Effector memory CD4-positive, alpha-beta T cell (primary cell): ENCODE data around the gene PSAP.
A peak's percentile ranks its signal among the peaks of the same experiment; 100 is the strongest.

ENCODE experiments used
- DNase-seq, 3 donors: peaks; one replicate each; pipeline ENCODE4 v3.0.0-alpha.2; 2020
- H3K27ac ChIP-seq: 2 replicates; pipeline ENCODE4 v1.7.0; 2013; ENCODE audit warnings: mild to moderate bottlenecking, low read length, moderate library complexity; ENCODE audit not compliant: insufficient read depth, poor library complexity, severe bottlenecking
- H3K27me3 ChIP-seq: replicated peaks from 2 replicates; pipeline ENCODE4 v1.7.0; 2013; ENCODE audit warnings: mild to moderate bottlenecking, low read length; ENCODE audit not compliant: insufficient read depth, control insufficient read depth, poor library complexity, severe bottlenecking
- H3K36me3 ChIP-seq: 2 replicates; pipeline ENCODE4 v1.7.0; 2013; ENCODE audit warnings: mild to moderate bottlenecking, low read length, moderate library complexity; ENCODE audit not compliant: control insufficient read depth, insufficient read depth
- H3K4me1 ChIP-seq: 2 replicates; pipeline ENCODE4 v1.7.0; 2013; ENCODE audit warnings: low read length, mild to moderate bottlenecking; ENCODE audit not compliant: control insufficient read depth, insufficient read depth, poor library complexity, severe bottlenecking
- H3K4me3 ChIP-seq: 2 replicates; pipeline ENCODE4 v1.7.0; 2013; ENCODE audit warnings: low read length, low read depth, mild to moderate bottlenecking; ENCODE audit not compliant: insufficient read depth, poor library complexity, severe bottlenecking
- H3K9me3 ChIP-seq: 2 replicates; pipeline ENCODE4 v1.7.0; 2013; ENCODE audit warnings: mild to moderate bottlenecking, low read length, moderate library complexity; ENCODE audit not compliant: control insufficient read depth

PSAP gene

DNA sequence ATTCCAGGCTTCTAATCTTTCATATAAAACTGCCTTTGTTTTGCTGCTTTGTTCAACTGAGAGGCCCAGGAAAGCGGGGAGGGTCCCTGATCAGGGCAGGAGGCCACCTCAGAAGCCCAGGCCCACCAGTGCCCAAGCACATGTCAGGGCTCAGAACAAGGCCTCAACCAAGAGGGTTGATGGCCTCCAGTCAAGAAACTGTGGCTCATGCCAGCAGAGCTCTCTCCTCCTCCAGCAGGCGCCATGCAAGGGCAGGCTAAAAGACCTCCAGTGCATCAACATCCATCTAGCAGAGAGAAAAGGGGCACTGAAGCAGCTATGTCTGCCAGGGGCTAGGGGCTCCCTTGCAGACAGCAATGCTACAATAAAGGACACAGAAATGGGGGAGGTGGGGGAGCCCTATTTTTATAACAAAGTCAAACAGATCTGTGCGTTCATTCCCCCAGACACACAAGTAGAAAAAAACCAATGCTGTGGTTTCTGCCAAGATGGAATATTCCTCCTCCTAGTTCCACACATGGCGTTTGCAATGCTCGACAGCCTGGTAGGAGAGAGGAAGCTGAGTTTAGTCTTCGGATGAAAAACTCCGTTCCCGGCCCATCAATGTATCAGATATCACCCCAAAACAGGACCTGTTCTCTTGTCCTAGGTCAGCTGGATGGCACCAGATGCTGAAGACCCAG is 34.0 kb downstream of the PSAP start:
- Histone ChIP-seq H3K9me3 (no peaks in the 10 kb centered on the region), H3K27ac (no peak overlapping the region), H3K27me3 (no peaks in the 10 kb centered on the region), H3K36me3 (peaks cover 64% of the 10 kb centered on the region), H3K4me3 (no peak overlapping the region), H3K4me1 (no peaks in the 10 kb centered on the region)
- DNase-seq = no peak

DNA sequence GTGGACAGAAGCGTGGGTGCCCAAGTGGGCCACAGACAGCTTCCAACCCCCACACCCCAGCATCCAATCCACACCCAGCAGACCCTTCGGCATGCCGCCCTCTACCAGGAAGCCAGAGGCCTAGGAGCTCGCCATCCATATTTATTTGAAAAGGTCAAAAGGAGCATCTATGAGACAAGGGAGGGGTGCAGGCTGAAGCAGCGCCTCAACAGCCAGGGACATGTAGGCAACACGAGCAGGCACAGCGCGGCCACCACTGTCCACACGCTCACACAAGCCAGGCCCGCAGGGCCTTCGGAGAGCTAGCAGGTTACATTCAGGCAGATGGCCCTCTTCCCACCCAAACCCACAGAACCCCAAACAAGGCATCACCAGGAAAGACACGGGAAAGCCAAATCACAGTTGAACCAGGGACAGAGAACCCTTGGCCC is 34.6 kb downstream of the PSAP start:
- peaks cover 58% of the 10 kb centered on the region for H3K36me3 ChIP-seq
- DNase-seq = no peak
- H3K4me3 ChIP-seq = no peak overlapping the region
- H3K27ac ChIP-seq = no peak overlapping the region
- H3K4me1 ChIP-seq = no peaks in the 10 kb centered on the region
- H3K27me3 ChIP-seq = no peaks in the 10 kb centered on the region
- no peaks in the 10 kb centered on the region for H3K9me3 ChIP-seq

DNA sequence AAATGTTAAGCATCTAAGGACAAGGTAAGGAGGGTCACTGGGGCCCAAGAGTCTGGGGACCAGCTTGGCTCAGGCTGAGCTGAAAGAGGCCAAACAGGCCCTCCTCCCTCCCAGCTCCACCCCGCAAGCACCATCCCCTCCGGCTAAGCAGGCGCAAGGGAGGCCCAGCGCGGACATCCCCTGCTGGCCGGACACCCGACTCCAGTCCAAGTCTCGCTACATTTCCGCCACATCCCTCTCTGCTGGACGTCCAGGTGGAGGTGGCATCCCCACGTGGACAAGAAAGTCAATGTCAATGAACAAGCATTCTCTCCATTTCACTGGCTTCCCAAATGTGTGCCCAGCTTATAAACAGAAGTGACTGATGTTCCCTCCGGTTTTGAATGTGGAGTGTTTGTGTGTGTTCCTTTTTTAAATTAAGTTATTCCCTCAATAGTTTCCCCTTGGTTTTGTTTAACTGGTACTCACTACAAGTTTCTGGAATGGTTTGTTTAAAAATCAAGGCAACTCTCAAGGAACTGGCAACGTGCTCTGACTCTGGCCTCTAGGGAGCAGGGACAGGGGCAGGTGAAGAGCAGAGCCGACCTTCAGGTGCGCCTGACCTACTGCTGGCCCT is 35.4 kb downstream of the PSAP start:
- H3K4me1 ChIP-seq = no peaks in the 10 kb centered on the region
- H3K27me3 ChIP-seq = no peaks in the 10 kb centered on the region
- no peak overlapping the region for H3K27ac ChIP-seq
- H3K4me3 ChIP-seq = no peak overlapping the region
- no peaks in the 10 kb centered on the region for H3K9me3 ChIP-seq
- DNase-seq = no peak
- H3K36me3 ChIP-seq = peaks cover 50% of the 10 kb centered on the region

DNA sequence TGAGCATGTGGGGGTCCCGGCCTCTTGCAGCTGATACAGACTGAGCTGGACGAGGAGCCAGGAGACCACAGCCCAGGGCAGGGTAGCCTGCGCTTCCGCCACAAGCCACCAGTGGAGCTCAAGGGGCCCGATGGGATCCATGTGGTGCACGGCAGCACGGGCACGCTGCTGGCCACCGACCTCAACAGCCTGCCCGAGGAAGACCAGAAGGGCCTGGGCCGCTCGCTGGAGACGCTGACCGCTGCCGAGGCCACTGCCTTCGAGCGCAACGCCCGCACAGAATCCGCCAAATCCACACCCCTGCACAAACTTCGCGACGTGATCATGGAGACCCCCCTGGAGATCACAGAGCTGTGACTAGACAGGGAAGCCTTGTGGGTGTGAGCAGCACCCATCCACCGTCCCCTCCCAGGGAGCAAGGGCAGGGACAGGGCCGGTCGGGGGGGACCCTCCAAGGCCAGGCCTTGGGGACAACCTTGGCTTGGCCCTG is 36.1 kb downstream of the PSAP start:
- Histone ChIP-seq H3K4me3 (no peak overlapping the region), H3K4me1 (no peaks in the 10 kb centered on the region), H3K27ac (no peak overlapping the region), H3K27me3 (no peaks in the 10 kb centered on the region), H3K36me3 (peaks cover 43% of the 10 kb centered on the region), H3K9me3 (no peaks in the 10 kb centered on the region)
- DNase-seq = no peak

DNA sequence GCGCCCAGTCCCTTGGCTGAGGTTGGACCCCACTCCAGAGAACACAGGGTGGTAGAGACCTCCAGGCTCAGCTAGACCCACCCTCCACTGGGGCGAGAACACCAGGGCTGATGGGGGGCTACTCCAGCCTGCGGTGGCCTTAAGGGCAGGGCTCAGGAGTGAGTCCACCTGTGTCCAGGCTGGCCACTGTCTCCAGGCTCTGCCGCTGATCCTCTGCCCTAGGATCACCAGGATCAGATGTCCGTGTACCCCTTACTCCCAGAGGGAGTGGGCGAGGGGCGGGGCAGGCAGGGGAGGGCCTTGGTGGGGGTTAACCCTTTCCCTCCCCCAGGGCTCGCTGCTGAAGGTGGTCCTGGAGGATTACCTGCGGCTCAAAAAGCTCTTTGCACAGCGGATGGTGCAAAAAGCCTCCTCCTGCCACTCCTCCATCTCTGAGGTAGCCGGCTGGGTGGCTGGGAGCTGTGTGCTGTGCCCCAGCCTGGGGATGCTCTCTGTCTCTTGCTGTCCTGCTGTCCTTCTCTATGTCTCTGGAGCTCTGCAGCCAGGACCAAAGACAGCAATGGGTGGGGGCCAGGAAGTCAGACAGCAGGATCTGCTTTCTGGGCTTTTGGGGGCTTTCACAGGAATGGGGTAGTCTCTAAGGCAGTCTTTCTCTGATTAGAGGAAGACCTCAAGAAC is 38.0 kb downstream of the PSAP start:
- no peaks in the 10 kb centered on the region for H3K4me1 ChIP-seq
- H3K9me3 ChIP-seq = no peaks in the 10 kb centered on the region

DNA sequence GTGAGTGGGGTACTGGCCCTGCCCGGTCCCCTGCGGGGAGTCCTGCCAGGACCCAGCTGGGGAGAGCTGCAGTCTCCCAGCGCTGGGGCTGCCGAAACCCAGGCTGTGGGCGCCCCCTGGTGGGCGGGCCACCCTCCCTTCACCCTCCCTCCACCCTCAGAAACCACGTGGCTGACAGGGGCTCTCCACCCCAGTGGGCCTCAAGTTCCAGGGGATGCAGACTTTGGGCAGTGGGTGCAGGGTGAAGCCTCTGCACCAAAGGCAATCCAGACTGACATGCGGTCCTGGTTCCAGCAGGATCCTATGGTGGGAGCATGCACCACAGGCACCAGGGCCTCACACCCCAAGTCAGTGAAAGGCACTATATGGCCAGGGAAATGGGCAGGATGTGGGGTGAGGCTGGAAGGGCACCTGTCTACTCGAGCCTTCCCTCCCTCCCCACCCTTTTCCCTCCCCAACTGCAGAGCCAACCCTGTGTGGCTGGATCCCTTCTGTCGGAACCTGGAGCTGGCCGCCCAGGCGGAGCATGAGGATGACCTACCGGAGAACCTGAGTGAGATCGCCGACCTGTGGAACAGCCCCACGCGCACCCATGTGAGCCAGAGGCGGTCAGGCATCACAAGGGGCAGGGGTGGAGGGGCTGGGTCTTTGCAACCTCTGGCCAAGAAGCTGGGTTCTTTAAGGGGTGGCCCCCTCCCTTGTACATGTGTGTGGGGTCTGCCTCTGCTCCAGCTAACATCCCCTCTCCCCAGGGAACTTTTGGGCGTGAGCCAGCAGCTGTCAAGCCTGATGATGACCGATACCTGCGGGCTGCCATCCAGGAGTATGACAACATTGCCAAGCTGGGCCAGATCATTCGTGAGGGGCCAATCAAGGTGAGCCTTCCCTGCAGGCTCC is 38.8 kb downstream of the PSAP start:
- Histone ChIP-seq H3K4me1 (no peaks in the 10 kb centered on the region), H3K27me3 (no peaks in the 10 kb centered on the region), H3K27ac (no peak overlapping the region), H3K36me3 (peaks cover 16% of the 10 kb centered on the region), H3K4me3 (no peak overlapping the region), H3K9me3 (no peaks in the 10 kb centered on the region)
- DNase-seq = peak; percentile 50 to 60 (median 54)

More for the DNA sequence above, 38.0 kb downstream of the PSAP start:
- Histone ChIP-seq H3K36me3 (peaks cover 24% of the 10 kb centered on the region), H3K4me3 (no peak overlapping the region), H3K27ac (no peak overlapping the region), H3K27me3 (no peaks in the 10 kb centered on the region)
- no peak for DNase-seq

DNA sequence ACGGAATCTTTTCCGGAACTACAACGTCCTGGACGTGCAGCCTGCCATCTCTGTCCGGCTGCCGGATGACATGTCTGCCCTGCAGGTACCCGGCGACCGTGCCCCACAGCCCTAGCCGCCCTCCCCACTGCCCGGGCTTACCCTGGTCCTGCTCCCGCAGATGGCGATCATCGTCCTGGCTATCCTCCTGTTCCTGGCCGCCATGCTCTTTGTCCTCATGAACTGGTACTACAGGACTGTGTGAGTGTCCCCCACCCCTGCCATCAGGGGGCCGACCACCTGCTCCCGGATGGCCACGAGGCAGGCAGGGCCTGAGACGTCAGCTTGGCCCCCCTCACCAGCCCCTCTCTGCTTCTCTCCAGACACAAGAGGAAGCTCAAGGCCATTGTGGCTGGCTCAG is 39.7 kb downstream of the PSAP start:
- H3K27ac ChIP-seq = no peak overlapping the region
- no peaks in the 10 kb centered on the region for H3K27me3 ChIP-seq
- H3K9me3 ChIP-seq = no peaks in the 10 kb centered on the region
- DNase-seq = no peak
- no peak overlapping the region for H3K4me3 ChIP-seq
- peaks cover 7% of the 10 kb centered on the region for H3K36me3 ChIP-seq
- no peaks in the 10 kb centered on the region for H3K4me1 ChIP-seq

DNA sequence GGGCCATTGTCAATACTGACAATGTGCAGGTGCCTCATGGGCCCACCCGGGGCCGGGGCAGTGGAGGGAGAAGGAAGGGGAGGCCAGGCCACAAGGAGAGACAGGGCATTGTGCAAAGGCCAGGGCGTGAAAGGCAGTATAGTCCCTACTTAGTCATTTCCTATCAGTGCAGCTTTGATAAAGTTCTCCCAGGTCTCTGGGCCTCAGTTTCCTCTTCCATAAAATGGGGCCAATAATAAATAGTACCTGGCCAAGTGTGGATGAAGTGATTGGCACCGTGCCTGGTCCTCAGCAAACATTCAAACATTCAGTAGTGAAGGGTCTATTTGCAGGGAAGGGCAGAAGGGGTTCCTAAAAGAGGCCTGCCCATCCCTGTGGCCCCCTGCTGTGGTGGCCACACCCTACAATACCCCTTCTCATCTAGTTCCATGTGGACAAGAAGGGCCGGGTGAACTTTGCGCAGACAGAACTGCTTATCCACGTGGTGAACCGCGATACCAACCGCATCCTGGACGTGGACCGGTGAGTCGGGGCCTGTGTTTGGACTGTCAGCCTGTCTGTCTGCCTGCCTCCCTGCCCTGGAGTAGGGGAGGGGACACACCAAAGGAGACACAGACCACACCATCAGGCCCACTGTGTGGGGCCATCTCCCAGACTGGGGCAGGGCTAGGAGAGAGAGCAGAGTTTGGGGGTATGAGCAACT is 40.9 kb downstream of the PSAP start:
- no peaks in the 10 kb centered on the region for H3K4me1 ChIP-seq
- no peak overlapping the region for H3K4me3 ChIP-seq
- no peak for DNase-seq
- no peaks in the 10 kb centered on the region for H3K9me3 ChIP-seq
- H3K27me3 ChIP-seq = no peaks in the 10 kb centered on the region
- no peak overlapping the region for H3K27ac ChIP-seq
- H3K36me3 ChIP-seq = no peaks in the 10 kb centered on the region

DNA sequence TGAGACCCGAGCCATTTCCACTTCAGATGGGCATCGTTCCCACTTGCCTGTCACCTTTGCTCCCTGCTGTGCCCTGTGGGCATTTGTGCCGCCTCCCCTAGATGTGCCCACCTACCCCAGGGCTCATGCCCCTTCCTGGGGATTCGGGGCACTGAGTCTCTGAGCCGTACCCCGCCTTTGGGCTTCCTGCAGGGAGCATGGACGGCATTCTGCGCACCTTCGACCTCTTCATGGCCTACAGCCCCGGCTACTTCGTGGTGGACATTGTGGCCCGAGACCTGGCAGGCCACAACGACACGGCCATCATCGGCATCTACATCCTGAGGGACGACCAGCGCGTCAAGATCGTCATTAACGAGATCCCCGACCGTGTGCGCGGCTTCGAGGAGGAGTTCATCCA is 41.4 kb downstream of the PSAP start:
- H3K9me3 ChIP-seq = no peaks in the 10 kb centered on the region
- DNase-seq = no peak
- no peaks in the 10 kb centered on the region for H3K36me3 ChIP-seq
- H3K27me3 ChIP-seq = no peaks in the 10 kb centered on the region
- no peak overlapping the region for H3K27ac ChIP-seq
- H3K4me3 ChIP-seq = no peak overlapping the region
- H3K4me1 ChIP-seq = no peaks in the 10 kb centered on the region
